ENCODE results near the gene DDN.
A peak's percentile ranks its signal among the peaks of the same experiment; 100 is the strongest.

Gene DDN

DNA sequence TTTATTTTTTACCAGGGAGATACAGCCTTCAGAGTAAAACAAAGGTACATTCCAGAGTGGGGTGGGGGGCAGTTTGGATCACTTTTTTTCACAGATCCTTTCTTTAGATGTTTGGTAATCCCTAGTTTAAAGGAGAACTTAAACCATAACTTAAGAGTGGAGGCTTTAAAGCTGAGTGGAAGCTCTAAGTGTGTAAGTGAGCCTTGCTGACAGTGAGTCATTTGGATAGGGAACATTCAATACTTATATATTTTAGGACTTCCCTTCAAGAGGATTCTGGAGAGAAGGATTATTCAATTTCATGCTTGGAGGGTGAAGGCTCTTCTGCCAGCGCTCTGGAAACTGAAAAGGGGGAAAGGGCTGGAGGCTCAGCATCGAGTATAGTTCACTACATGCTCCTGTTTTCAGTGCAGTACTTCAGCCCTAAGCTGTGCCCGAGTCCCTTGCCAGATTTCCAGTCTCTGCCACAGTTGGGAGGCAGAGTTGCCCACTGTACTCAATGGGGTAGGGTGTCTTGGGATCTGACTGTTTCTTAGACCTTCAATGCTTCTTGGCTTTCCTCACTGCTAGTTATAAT lies 11.0 kb upstream of the DDN start:
- no peak for DNase-seq

DNA sequence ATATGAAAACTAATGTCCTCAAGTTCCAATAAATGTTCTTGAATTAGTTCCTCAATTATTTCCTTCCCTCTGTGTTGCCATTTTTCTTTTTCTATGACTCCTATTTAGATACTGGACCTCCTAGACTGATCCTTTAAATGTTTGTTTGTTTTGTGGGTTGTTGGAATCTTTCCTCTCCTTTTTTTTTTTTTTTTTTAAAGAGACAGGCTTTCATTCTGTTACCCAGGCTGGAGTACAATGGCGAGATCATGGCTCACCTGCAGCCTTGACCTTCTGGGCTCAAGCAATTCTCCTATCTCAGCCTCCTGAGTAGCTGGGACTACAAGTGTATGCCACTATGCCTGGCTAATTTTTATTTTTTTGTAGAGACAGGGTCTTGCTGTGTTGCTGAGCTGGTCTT lies 9.8 kb upstream of the DDN start:
- DNase-seq, result no peak

DNA sequence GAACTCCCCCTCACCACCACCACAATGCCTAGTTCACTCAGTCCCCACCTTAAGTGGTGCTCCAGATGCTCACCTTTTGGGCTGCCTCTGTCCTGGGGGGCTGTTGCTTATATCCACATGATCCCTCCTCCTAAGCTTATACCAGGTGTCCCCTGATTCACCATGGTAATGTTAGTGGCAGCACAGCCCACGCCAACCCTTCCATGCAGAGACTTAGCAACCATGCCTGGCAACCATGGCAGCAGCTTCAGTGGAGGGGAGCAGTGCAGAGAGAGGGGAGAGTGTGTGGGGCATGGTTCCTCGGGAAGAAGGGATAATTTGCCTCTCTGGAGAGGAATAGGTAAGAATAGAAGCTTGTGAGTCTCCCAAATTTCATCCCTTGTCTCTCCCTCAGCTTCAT lies 1.2 kb upstream of the DDN start:
- no peak for DNase-seq

DNA sequence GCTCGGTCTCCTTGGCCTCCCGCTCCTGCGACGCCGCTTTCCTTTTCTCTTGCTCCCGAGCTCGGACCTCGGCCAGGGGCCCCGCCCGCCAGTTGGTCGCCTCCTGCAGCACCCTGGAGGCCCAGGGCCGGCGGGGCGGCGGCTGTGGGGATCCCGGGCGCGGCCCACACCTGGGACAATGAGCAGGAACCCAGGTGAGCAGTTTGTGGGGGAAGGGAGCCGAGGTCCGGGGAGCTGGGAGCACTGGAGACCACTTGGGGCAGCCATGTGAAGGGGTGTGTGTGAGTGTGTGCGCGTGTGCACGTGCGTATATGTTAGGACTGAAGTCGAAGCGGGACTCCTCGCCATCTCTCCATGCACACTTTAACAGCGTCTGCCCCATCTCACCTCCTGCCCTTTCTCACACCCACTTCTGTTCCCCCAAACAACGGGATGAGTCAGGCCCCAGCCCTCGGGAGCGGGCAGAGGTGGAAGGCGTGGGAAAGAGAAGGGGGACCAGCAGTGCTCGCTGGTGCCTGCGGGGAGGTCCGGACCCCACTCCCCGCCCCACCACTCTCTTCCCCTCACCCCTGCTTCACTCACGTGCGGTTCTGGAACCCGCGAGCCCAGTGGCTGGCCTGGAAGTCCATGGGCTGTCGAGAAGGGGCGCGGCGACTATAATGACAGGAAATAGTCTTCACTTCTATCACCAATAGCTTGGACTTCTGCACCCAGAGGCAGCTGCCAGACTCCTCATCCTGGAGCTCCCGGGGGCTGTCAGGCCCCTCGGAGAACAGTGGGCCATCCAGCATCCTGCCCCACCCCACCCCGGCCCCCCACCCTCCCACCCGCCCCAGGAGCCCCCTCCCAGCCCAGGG lies 450 bp downstream of the DDN start:
- peak; percentile 25 for DNase-seq

DNA sequence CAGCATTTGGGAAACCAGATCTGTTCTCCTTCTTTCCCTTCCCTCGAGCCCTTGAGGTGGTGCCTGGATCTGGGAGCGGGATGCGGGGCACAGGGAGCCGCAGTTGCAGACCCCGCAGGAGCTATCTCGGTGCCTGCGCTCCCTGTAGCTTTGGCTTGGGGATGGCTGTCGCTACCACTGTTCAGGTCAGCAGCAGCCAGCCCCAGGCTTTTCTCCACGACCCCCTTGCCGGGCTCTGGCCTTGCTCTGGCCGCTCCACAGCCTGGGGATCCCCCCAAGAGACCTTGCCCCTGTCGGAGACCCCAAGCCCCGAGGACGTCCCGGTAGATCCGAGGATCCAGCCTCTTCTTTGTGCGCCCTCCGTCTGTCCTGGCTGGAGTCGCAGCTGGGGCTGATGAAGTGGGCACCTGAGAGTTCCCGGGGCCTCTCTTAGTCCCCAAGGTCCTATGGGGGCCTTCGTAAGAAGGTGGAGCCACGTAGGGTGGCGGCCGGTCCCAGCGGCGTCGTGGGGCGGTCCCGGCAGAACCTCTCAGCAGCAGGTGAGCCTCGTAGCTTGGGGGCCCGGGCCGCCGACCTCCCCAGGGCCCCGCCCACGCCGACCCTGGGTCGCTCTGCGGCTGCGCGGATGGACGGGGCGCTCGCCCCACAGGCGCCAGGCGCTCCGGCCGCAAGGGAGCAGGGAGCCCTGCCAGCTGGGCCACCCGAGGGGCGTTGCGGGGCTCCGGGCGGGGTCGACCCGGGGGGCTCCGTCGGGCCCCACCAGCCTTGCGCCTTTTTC lies 1.3 kb downstream of the DDN start:
- peak; percentile 39 for DNase-seq

DNA sequence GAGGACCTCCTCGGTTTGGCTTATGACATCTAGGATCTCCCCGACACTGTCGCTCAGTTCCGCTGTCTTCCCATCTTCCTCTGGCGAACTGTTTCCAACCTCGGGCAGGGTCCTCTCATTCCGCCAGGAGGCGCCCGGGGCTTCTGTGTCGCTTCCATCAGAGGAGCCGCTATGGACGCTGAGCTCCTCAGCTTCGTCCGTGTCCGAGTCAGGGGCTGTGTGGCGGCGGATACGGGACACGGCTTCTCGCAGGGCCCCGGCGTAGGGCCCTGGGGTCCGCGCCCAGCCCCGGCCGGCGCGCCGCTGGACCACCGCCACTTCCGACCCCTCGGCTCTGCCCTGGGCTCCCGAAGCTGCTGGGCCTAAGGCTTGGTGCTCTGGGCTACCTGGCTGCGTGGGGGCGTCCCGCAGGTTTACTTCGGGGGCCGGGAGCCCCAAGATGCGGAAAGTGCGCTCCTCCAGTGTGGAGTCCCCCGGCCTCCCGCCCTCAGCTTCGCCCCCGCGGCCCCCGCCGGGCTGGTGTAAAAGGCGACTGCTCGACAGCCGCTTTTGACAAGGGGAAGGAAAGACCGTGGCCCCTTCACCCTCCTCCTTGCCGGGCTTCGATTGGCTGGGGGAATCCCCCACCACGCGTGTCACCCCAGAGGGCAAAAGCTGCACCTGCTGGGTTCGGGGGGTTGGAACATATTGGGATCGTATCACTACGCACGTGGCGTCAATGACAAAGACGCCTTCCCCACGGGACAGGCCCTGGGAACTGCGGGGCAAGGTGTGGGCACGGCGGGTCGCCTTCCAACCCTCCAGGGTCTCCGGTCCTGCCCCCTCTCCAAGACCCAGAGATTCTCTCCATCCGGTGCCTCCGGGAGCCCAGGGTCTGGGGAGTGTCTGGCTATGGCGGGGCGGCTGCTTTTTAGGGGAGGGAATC lies 2.1 kb downstream of the DDN start:
- peak; percentile 71 for DNase-seq

DNA sequence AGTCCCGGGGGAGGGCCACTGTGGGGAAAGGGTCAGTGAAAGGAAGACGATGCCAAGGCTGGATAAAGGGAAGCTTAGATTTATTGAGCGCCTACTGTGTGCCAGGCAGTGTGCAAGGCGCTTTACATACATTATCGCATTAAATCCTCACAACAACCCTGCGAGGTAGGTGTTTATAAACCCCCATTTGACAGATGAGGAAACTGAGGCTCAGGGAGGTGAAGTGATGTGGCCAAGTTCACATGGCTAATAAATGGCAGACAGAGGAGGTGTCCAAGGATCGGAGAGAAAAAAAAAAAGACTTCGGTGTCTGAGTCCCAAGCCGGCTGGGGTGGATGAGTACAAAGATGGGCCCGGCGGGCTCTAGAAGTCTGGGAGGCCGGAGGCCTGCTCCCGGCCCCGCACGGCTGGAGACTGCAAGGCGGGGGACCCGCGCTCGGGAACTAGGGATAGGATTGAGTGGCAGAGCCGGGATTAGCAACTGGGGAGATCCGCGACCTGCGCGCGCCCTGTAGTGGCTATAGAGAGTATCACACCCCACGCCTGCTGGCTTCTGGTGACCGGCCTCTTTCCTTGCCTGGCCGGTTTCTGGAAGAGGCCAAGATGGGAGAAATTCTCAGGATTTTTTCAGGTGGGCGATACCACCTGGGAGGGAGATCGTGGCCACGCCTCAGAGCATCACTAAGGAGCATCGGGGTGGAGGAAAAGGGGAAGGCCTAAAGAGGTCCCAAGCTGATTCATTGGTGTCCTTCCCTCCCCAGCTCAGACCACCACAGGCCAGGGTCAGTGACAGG lies 3.9 kb downstream of the DDN start:
- DNase-seq, result peak; percentile 55

DNA sequence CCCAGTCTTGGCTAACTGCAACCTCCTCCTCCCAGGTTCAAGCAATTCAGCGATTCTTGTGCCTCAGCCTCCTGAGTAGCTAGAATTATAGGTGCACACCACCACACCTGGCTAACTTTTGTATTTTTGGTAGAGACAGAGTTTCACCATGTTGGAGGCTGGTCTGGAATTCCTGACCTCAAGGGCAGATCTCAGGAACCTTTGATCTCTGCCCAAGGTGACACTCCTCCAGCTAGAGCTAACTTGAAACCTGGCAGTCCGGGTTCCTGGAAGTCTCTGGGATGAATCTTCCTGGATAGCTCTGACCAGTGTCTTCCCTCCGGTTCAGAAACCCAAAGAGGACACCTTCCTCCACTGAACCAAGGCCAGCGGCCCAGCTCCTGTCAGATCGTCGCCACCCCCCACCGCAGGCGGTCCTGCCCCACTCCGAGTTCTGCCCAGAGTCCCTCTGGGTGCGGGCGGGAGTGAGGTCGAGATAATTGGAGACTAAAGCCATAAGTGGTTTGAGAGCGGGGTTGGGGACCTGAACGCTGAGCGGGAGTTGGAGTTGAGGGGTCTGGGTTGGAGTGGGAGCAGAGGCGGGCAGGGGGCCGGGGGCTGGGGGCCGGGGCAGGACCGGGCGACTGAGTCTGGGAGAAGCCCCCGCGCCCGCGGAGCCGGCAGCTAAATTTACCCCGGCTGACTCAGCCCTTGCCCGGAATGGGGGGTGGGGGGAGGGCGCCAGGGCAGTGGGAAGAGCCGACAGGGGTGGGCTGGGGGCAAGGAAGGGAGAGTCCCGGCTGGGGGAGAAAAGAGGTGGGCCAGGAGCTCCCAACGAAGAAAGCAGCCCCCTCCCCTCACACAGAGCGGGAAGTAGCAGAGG lies 4.7 kb downstream of the DDN start:
- DNase-seq, result no peak

DNA sequence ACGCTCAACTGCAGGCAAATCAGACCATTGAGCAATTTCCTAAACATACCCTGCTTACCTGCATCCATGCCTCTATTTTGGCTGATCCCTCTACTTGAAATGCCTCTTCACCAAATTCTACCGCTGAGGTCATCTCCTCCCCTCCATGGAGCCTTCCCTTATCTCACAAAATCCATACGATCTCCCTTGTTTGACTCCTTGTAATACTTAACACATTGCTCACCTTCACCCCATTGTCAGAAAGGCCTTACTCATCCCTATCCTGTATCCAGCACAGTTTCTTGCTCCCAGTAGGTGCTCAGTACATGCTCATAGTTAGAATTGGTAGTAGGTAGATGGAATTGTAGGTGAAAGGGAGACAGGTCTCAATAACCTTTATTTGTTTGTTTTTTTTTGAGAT lies 5.4 kb downstream of the DDN start:
- no peak for DNase-seq

DNA sequence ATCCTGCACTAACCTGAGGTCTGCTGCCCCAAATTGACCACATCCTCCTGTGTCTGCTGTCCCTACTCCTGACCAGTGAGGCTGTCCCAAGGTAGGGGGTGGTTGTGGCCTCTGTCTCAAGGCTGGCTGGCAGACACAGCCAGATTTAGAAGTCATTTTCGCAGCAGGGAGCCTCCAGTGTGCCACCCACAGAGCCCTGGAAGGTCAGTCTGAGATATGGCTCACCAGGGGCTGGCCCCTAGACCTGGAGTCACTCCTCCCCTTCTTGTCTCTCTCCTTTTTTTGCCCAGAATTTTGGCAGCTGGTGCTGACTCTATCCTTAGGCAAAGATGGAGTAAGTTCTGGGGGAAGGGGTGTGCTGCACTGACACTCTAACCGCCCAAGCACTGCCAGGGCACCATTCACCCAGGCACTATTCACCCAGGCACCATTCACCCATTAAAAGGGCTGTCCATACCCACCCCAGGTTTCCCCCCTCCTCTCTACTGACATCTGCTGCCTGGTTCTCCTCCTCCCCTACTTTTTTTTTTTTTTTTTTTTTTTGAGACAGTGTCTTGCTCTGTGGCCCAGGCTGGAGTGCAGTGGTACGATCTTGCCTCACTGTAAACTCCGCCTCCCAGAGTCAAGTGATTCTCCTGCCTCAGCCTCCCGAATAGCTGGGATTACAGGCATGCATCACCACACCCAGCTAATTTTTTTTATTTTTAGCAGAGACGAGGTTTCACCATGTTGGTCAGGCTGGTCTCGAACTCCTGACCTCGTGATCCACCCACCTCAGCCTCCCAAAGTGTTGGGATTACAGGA lies 7.7 kb downstream of the DDN start:
- no peak for DNase-seq

DNA sequence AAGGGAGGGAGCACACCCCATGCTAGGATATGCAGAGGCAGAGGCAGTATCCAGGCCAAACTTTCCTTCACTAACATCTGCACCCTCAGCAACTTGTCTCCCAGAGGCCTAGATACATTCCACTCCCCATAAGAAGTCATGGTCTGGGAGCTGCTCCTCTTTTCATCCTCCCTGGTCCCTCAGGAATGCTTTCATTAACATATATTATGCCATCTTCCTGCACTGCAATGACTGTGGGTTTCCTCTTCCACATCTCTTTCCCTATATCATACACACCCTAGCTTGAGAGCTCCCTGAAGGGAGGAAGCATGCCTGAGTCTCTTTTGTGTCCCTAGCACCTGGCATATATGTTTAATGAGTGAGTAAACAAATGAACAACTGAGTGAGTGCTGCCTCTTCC lies 8.6 kb downstream of the DDN start:
- DNase-seq, result no peak

DNA sequence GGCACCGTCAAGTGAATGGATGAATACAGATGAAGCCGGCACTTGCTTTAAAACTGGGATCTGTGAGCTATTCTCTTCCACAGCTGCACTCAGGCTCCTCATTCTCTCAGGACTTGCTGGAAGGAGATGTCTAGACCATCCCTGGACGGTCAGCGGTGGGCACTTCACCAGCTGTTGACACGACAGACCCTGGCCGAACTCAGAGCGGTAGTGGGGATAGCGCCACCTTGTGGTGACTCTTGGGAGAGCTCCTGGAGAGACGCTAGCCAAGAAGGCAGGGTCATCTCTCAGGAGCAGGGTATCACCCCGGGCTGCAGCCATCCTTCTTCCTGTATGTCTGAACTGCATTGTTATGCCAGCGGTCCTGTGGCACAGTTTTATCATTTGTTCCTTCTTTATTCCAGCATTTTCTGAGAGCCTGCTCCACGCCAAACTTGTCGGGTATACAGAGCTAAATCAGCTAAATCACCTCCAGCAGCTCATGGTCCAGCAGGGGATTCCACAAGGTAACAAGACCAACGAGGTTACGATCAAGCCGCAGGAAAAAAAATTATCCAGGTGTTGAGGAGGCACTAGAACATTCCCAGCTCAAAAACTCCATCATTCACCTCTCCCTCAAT lies 11.0 kb downstream of the DDN start:
- peak; percentile 78 for DNase-seq

DNA sequence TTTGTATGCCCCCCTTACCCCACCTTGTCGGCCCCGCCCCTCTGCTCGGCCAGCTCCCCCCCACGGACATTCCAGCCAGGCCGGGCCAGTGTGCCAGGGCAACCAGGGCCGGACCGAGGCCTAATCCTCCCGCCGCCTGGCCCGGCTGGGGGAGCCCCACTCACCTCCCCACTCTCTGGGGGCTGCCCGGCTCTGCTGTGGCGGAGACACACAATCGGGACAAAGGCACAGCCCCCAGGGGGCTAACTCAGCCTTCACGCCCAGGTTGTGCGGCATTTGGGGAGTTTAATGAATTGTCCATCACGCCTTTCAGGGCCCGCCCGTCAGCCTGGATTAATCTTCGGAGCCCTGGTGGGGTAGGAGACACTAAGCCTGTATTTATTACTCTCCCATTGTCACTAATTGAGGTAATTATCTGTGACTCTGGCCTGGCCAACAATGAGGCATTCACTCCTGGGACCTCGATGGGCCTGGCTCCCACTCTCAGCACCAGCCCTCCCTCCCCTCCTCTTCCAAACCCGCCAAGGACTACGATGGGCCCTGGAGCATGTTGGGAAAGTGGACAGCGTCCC lies 12.4 kb downstream of the DDN start:
- DNase-seq, result no peak

DNA sequence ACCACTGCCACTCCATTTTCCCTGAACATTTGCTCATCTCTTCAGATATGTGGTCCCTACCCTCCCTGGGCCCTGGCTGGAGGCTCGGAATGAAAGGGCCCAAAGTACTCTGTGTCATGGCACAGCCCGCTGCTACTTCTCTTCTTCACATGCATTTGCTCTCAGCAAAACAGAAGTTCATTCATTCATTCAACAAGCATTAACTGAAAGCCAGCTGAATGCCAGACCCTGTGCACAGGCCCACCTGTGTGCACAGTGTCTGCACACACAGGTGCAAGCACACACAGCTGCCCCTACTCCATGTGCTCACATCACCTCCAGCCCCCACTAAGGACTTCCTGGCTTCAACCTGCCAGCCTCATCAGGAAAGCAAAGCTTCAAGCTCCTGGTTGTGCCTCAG lies 13.3 kb downstream of the DDN start:
- DNase-seq, result no peak

DNA sequence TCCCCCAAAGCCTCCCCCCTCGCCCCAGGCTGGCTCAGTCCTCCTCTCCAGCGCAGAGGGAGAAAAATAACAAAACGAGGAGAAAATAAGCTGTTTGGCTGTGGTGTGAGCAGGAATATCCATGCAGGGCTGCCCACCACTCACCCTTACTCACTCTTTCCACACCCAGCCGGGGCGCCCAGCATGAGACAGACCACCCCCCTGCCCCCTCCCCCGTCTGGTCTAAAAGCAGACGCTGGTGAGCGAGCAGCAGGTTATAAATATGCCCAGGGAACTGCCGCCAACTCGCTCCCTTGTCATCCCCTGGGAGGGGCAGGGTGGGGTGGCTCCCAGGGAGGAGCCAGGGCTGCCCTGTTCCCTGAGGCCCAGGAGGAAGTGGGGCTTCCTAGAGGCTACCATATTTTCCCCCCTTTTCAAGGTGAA lies 13.7 kb downstream of the DDN start:
- DNase-seq, result no peak

DNA sequence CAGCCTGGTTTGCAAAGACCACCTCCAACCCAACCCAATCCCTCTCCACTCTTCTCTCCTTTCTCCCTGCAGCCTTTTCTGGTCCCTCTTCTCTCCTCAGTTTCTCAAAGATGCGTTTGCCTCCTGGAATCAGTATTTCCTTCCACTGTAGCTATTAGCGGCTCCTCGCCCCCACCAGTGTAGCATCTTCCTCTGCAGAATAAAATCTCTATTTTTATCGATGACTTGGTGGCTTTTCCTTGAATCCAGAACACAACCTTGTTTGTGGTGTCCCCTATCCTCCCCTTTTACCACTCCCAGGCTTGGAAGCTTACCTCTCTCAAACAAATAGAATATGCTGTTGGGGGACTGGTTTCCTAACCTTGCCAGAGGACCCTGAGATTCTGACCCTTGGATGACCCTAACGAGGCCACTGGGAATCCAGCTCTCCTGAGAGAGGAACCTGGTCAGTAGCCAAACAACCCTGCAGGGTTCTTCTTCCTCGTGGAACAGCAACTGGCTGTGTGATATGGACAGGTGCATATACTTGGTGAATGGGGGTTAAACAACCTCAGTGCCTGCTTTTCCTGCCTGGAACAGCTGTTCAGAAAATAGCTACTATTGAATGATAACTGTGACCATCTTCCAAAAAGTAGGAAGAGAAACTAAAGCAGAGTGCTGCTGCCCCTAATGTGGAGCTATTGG lies 16.6 kb downstream of the DDN start:
- DNase-seq, result no peak

DNA sequence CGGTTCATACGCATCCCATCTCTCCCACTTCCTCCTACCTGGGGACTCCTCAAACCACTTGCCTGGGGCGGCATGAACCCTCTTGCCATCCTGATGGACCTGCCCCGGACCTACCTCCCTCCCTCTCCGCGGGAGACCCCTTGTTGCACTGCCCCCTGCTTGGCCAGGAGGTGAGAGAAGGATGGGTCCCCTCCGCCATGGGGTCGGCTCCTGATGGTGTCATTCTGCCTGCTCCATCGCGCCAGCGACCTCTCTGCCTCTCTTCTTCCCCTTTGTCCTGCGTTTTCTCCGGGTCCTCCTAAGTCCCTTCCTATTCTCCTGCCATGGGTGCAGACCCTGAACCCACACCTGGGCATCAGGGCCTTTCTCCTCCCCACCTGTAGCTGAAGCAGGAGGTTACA lies 17.4 kb downstream of the DDN start:
- DNase-seq, result no peak

DNA sequence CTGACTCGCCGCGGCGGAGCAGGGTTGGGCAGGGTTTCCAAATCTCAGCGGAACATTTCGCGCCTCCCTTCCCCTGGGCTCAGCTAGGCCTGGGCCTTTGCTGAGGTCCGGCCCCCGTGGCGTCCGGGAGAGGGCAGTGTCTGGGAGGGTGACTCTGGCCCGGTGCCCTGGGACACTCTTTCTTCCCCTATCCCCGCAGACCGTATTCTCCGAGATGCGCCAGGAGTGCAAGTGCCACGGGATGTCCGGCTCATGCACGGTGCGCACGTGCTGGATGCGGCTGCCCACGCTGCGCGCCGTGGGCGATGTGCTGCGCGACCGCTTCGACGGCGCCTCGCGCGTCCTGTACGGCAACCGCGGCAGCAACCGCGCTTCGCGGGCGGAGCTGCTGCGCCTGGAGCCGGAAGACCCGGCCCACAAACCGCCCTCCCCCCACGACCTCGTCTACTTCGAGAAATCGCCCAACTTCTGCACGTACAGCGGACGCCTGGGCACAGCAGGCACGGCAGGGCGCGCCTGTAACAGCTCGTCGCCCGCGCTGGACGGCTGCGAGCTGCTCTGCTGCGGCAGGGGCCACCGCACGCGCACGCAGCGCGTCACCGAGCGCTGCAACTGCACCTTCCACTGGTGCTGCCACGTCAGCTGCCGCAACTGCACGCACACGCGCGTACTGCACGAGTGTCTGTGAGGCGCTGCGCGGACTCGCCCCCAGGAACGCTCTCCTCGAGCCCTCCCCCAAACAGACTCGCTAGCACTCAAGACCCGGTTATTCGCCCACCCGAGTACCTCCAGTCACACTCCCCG lies 18.0 kb downstream of the DDN start:
- peak; percentile 57 for DNase-seq

Data from CD4-positive, alpha-beta T cell treated with Interleukin-17A for 1 hour (primary cell).